ENCODE measurements around the gene TMEM255B. TPM values are rescaled to one million over a fixed set of nuclear protein-coding genes. Genes with fewer than 3 reads are reported as not detected.

Gene TMEM255B
- 0.57 to 1.2 TPM (median 0.67 TPM) in 5 replicates for total RNA-seq (2022; extraction: Qiagen RNA extraction)

DNA sequence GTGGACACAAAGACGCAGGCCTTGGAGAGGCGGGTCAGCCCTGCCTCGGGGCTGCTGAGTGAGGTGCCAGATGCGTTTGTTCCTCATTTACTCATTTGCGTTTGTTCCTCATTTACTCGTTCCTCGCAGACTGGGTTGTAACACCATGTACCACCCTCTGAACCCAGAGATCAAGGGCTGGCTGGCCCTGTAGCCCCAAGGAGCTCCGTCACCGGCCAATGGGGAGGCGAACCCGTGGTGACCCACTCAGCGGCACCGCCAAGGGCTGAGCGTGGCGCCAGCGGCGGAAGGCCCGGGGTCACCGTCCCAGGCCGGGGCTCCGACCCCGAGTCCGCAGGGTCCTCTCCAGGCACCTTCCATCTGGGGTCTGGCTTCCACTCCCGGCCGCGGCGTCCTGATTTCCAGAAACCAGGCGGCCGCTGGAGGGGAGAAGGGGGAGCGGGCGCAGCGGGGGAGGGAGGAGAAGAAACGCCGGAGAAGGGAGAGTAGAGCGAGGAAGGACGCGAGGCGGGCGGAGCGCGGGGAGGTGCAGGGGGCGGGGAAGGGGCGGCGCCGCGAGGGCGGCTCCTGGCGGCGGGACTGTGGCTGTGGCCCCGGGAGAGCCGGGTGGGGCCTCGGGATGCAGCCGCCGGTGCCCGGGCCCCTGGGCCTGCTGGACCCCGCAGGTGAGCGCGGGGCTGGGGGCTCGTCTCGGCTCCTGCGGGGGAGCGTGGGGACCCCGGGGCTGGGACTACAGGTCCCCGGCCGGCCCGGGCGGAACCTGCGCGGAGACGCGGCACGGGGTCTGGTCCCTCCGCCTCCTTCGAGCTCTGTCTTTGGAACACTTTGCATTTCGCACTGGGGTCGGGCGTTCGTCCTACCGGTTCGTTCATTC is at the start of gene TMEM255B:
TMEM255B (plus strand) TSS at position 576 of the 874 bp plus-strand sequence; CDS start at position 620, 44 bp downstream.

DNA sequence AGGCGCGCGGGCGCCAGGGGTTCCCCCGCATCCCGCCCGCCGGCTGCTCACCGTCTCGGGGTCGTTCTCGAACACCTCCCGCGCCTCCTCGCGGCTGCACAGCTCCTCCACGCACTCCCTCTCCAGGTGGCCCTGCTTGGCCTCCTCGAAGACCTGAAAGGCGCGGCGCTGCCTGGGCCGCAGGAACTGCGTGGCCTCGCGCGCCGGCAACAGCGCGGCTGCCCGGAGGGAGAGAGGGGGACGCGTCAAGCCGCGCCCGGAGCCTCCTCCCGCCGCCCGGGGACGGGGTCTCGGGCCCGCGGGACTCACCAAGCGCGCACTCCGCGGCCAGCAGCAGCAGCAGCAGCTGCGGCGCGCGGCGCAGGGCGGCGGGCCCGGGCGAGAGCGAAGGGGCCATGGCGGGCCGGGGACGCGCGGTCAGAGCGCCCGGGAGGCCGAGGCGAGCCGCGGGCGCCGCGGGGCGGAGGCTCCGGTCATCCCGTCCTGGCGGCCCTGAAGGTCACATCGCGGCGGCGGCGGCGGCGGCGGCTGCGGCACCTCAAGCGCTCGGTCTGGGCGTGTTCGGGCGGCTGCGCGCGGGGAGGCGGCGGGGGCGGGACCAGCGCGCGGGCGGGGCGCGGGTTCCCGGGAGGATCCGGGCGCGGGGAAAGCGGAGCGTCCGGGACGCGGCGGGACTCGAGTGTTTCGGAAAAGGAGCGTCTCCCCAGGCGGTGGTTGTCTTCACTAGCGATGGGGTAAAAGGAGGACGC is 104.7 kb downstream of the TMEM255B start, which contains the start of gene GAS6:
GAS6 (minus strand) TSS at position 553 of the 749 bp plus-strand sequence; CDS start at position 397, 156 bp downstream.

Other genes with a start within 250 kb of the TMEM255B start
- 88.7 to 119 TPM (median 110 TPM) in 5 replicates for gene TFDP1, start 174.5 kb upstream of the TMEM255B start, total RNA-seq (2022; extraction: Qiagen RNA extraction)
- not detected in 5 replicates for gene ATP4B, start 101.0 kb upstream of the TMEM255B start, total RNA-seq (2022; extraction: Qiagen RNA extraction)
- 0.04 to 0.05 TPM in 2 of 5 replicates, not detected in the others for gene GRK1, start 92.0 kb upstream of the TMEM255B start, total RNA-seq (2022; extraction: Qiagen RNA extraction)
- 6.4 to 9.7 TPM (median 8.4 TPM) in 5 replicates for gene GAS6, start 104.8 kb downstream of the TMEM255B start, total RNA-seq (2022; extraction: Qiagen RNA extraction)
- gene C13orf46, start 214.8 kb downstream of the TMEM255B start, total RNA-seq (2022; extraction: Qiagen RNA extraction), result 0.13 to 0.26 TPM (median 0.20 TPM) in 5 replicates

All from A549 treated with Mapracorat at 1 μM for 4 hours (cell line).